ENCODE data around the gene NRG3.

Gene NRG3

DNA sequence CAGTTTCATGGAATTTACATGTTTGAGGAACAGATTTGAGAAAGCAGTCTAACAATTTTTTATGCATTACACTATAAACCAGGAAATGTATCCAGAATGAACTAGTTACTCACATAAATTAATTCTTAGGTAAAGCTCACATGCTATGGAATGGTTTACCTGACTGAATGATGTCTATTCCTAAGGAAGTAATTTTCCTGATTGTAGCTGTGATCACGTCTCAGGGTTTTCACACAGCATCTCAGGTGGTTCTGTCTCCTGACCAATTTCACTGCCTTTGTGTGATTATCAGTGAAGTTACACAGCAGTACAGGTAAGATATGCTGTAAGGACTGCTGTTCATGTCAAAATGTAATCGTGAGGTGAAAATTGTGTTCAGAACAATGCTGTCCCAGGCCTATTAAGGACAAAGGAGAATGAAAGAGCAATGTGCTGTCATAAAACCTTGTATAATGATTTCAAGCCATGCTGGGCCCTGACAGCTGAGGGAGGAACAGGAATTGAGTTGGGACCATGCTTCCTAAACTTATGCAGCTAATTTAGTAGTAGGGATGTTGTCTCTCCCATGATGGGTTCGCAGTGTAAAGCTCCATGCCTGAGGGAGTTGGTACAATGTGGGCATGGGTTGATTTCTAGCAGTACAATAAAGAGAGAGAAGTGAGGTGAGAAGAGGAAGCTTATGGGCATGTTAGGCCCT, 631.8 kb downstream of the NRG3 start:
- DNase-seq = no peak

DNA sequence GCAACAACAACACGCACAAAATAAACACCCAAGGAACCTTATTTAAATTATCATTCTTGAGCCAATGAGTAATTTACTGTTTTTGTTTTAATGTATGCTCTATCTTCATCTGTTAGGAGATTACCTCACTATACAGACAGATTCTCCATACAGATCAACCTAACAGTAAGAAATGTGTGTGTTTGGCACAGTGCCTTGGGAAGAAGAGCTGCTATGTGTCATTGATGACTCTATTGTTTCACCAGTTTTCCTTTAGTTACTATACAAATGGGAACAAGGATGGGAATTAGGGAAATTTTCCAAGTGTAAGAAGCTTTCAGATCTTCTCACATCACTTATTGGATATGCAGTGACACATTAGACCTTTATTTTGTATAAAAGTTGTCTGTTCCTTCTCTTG, 640.3 kb downstream of the NRG3 start:
- no peak for DNase-seq

DNA sequence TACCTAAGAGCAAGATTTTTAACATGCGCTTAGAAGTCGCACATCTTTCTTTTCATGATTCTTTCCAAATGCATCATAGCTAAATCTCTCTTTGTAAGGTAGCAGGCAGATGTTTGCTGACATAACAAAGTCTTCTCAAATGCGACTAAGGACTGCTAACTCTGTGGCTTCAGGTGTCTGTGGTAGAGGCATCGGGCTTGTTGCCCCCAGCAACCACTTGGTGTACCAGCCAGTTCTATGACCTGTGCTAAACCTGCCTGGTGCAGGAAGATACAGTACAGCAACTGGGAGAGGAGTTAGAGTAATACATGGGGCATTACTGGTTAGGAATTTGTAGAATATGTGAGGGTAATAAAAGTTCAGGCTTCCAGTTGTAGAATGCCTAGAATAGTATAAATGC, 654.1 kb downstream of the NRG3 start:
- DNase-seq = no peak

DNA sequence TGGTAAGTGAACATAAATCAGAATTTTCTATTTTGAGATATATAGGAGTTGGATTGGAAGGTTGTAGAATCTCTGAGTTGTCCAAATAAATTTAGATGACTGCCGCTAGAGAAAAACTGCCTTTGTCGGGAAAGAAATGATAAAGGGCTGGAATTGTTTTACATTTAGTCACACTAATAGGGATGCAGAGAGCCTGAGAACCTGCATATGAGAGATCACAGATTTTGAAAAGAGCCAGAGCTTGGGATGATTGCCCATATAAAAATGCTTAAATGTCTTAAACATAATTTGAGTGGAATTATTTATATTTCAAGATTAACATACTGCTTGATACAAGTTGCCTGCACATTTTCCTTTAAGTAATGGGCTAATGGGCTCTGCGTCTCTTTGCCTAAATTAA, 660.5 kb downstream of the NRG3 start:
- no peak for DNase-seq

DNA sequence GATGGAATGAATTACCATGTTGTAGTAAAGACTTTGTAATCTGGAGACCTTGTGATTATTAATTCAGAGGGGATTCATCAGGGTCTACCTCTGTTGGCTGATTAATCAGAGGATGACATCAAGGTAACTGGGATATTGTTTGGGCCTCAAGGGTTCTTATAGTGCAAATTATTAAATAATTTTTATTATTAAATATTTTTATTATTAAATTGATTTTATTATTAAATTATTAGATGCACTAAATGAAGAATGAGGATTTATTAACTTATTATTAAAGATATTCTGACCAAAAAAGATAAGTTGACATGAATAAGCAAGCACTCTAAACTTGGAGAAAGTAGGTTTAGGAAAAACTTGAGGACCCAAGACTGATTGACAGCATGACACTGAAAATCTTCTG, 661.7 kb downstream of the NRG3 start:
- no peak for DNase-seq

DNA sequence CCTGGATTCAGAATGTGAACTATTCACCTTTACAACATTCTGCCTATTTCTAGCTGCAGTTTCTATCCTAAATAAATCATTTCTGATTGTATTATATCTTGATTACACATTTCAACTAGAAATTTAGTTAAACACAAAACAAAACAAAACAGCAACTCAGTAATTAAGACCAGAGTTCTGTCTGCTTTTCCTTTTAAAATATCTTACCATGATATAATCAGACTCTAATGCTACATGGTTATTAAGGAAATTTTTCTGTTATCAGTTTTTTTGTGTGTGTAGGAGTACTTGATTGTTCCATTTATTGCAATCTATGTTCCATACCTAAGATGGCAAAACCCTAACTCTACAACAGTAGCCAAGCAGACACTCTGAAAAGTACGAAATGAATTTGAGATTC, 663.3 kb downstream of the NRG3 start:
- DNase-seq = no peak

DNA sequence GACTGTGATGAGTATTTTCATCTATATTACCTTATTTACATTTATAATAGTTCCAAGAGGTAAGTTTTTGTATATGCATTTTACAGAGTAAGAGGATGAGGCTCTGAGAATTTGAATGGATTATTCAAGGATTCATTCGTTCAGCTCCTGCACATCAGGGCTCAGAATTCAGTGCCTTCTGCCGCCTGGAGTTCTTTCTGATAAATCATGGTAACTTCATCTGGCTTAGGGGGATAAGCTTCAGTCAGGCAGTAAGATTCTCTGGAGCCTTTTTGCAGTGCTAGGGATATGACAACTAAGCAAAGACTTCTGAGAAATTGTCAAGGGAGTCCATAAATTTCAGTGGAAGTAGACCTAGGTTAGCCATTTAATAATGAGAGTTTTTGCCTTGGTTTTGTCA, 668.6 kb downstream of the NRG3 start:
- DNase-seq = no peak

GRCh38 chr10:82544377-82544776, 669.4 kb downstream of the NRG3 start:
- DNase-seq = no peak

DNA sequence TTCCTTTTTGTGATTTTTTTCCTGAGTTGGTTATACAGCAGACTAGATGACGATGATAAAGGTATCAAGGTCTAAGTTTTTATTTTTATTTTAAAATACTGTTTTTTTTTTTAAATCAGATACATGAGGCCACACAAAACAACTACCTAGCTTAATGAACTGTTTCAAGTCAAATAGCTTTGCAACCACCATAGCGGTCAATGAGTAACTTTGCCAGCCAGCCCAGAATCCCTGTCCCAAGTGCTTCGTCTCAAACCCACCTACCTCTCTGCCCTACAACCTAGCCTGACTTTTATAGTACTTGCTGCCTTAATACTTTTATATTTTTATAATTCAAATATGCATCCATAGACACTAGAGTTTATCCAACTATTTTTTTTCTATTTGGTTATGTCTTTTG, 676.5 kb downstream of the NRG3 start:
- DNase-seq = no peak

GRCh38 chr10:82552267-82552666, 677.3 kb downstream of the NRG3 start:
- no peak for DNase-seq

DNA sequence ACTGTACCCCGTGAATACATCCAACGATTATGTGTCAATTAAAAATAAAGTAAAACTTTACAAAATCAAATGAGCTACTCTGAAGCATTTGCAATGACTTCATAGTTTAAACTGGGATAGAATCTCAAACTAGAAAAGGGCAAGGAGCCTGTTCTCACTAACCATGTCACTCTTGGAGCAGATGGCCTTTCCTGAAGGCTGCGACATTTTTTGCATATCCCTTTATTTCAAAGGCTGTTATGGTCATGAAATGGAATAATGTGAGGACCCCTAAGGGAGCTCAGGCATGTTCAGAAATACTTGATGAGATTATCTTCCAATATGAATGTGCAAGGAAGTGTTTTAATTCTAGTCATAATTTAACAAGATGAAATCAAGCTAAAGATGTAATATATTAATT, 679.4 kb downstream of the NRG3 start:
- no peak for DNase-seq

- no peak for DNase-seq
These were observed 683.1 kb downstream of the NRG3 start for GRCh38 chr10:82558014-82558607.

- DNase-seq = no peak
These were observed 689.6 kb downstream of the NRG3 start for GRCh38 chr10:82564353-82565196.

DNA sequence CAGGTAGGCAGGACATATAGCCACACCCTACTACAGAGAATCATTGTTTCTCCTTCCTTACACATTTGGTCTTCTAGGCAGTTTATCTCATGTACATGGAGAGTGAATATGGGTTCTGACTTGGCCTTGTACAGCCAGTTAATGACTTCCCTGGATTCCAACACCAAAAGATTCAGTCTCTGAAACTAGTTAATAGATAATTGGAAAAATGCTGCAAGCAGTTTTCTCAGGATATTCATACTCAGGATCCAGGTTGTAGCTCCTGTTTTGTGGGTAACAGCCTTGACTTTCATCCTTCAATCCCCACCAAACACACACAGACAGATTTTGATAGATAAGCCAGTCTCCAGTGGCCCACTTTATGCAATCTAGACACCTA, 690.2 kb downstream of the NRG3 start:
- no peak for DNase-seq

- no peak for DNase-seq
These were observed 697.8 kb downstream of the NRG3 start for GRCh38 chr10:82572744-82573143.

DNA sequence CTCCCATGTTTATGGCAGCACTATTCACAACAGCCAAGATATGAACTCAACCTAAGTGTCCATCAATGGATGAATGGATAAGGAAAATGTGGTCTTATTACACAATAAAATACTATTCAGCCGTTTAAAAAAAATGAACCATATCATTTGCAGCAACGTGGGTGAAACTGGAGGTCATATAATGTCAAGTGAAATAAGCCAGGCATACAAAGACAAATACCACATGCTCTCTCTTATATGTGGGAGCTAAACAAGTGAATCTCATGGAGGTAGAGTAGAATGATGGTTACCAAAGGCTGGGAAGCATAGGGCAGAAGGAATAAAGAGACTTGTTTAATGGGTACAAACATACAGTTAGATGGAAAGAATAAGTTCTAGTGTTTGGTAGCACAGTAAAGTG, 699.1 kb downstream of the NRG3 start:
- no peak for DNase-seq

DNA sequence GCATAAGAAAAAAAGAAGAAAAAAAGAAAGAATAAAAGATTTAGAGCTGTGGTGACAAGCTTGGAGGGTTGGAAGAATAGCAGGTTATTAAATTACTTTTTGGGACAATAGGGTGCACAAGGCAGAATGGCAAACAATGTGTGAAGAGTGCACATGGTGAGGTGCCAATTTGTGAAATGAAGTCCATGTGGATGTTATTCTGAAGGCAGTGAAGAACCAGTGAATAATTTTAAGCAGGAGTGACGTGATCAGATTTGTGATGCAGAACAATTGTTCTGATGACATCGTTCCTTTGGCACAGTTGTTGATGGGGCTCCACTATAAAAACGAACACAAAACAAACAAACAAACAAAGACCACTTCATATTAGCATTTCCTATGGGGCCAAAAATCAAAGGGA, 700.3 kb downstream of the NRG3 start:
- DNase-seq = no peak

DNA sequence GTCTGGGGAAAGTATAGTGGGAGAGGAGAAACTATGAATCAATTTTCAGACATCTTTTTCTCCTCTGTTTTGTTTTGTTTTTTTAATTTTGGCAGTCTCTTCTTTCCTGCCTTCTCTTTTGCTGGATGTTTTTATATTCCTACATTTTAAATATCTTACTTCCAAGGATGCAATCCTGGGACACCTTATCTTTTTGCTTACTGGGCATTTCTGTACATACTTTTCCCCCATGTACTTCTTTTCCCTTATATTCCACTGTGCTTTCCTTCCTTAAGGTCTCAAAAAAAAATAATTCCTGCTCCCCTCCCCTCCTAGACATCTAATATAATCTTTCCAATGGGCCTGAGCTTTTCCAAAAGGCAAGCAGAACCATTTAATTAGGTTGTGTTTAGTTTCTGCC, 701.1 kb downstream of the NRG3 start:
- no peak for DNase-seq

DNA sequence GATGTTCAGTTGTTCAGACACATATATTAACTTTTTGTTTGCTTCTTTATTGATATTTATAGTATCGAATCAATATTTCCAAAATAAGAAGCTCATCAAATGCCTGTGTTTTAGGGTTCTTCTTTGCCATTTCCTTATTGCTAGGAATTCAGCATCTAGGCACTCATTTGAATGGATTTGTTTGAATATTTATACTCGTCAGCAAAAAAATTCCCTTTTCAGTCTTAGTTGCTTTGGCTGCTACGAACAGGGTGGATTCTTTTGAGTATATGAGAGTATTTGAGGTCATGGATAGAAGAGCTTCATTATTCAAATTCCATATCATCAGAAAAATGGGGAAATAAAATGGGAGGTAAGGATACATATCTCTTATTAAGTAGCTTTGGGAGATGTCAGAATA, 706.9 kb downstream of the NRG3 start:
- no peak for DNase-seq

GRCh38 chr10:82591421-82591820, 716.4 kb downstream of the NRG3 start:
- no peak for DNase-seq

DNA sequence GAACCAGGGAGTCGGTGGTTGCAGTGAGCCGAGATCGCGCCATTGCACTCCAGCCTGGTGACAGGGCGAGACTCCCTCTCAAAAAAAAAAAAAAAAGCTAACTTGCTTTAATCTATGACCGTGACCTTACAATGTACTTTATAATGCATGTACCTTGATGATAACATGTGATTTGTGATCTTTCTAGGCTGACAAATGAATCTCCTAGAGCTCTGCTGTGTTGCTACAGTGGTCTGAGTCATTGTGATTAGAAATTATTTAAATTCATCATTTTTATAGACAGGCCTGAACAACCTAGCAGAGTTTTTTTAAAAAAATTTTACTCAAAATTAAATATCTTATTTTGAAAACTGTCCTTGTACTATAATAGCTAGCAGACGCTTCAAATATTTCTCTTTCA, 722.8 kb downstream of the NRG3 start:
- DNase-seq = no peak

DNA sequence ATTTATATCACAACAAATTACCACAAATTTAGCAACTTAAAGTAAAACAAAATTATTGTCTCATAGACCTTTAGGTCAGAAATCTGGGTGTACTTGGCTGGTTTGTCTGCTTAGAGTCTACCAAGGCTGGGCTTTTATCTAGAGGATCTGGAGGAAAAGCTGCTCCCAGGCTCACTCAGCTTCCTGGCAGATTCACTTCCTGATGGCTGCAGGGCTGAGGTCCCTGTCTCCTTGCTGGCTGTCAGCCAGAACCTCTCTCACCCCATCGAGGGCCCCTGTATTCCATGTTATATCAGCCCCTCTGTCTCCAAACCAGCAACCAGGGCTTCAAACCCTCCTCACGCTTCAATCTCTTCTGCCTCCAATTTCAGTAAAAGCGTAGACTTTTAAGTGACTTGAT, 734.9 kb downstream of the NRG3 start:
- no peak for DNase-seq

- DNase-seq = no peak
These were observed 743.0 kb downstream of the NRG3 start for GRCh38 chr10:82618007-82618406.

DNA sequence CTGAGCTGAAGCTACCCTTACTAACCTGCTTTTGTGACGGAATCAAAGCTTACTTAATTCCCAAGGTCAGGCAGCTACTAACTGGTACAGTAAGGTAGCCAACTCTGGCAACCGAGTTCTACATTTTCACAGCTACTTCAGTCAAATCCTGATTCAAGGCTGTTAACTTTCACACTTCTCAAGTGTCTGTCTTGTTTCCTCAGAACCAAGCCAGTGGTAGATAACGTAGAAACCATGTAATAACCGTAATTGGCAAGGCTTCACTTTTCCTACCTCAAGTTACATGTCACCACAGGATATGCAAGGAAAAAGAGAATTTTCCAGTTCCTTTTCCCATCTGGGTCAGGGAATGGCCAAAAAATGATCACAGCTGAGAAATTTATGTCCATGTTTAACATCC, 746.7 kb downstream of the NRG3 start:
- DNase-seq = no peak

All from inflammatory macrophage treated with lipopolysaccharide for 1 hour (primary cell).